PC-9 (cell line): ENCODE data around the gene TWSG1. TPM values are rescaled to one million over a fixed set of nuclear protein-coding genes. Genes with fewer than 3 reads are reported as not detected.

ENCODE experiments used
- BruUV-seq: library from RNA; stranded (reverse); fragments of 400-500 nt; replicated peaks from 2 replicates; lab custom pipeline; 2021; lab: Mats Ljungman, UMichigan
- CTCF ChIA-PET: fragments of 300-600 bp; sonication (Branson Sonifier 250); formaldehyde crosslinking; loops from one replicate; lab custom pipeline; 2022; ENCODE audit warnings: antibody characterized with exemption; lab: Charles Lee
- POLR2A ChIA-PET: fragments of 300-600 bp; sonication (Branson Sonifier 250); formaldehyde crosslinking; loops from one replicate; lab custom pipeline; 2022; ENCODE audit warnings: antibody characterized with exemption; ENCODE audit not compliant: unreplicated experiment; lab: Charles Lee
- DNase-seq, 2 experiments: peaks; one replicate each; pipeline versions ENCODE4 v3.0.0 to v3.0.0-alpha.2; 2015 to 2022; ENCODE audit warnings: mixed read lengths in 1 of 2
- H2AFZ ChIP-seq: fragments of 200-600 bp; sonication (generic); 2 replicates; pipeline ENCODE4 v1.8.1; 2017; ENCODE audit warnings: antibody characterized with exemption
- H3F3A ChIP-seq: fragments of 200-600 bp; sonication (generic); 2 replicates; pipeline ENCODE4 v1.8.1; 2017; ENCODE audit warnings: antibody characterized with exemption, mild to moderate bottlenecking, low read depth; ENCODE audit not compliant: insufficient read depth
- H3K27ac ChIP-seq: fragments of 200-600 bp; sonication (generic); 2 replicates; pipeline ENCODE4 v1.6.1; 2016; ENCODE audit warnings: mixed run types
- H3K27me3 ChIP-seq: fragments of 200-600 bp; sonication (generic); 2 replicates; pipeline ENCODE4 v1.6.1; 2016; ENCODE audit warnings: low read depth, mixed run types; ENCODE audit not compliant: insufficient read depth
- H3K36me3 ChIP-seq: fragments of 200-600 bp; sonication (generic); 2 replicates; pipeline ENCODE4 v1.6.1; 2016; ENCODE audit warnings: low read depth, mixed run types
- H3K4me1 ChIP-seq: fragments of 200-600 bp; sonication (generic); replicated peaks from 2 replicates; pipeline ENCODE4 v1.6.1; 2016; ENCODE audit warnings: mixed run types; ENCODE audit not compliant: insufficient read depth
- H3K4me2 ChIP-seq: fragments of 200-600 bp; sonication (generic); 2 replicates; pipeline ENCODE4 v1.6.1; 2017; ENCODE audit warnings: mixed run types
- H3K4me3 ChIP-seq: fragments of 200-600 bp; sonication (generic); 2 replicates; pipeline ENCODE4 v1.6.1; 2016; ENCODE audit warnings: mixed run types
- H3K79me2 ChIP-seq: fragments of 200-600 bp; sonication (generic); 2 replicates; pipeline ENCODE4 v1.6.1; 2017; ENCODE audit warnings: low read depth, mixed run types
- H3K9me2 ChIP-seq: fragments of 200-600 bp; sonication (generic); 2 replicates; pipeline ENCODE4 v1.8.1; 2017; ENCODE audit warnings: mild to moderate bottlenecking; ENCODE audit not compliant: insufficient read depth
- H3K9me3 ChIP-seq: fragments of 200-600 bp; sonication (generic); 2 replicates; pipeline ENCODE4 v1.8.1; 2016; ENCODE audit warnings: low read depth; ENCODE audit not compliant: insufficient read depth
- H4K20me1 ChIP-seq: fragments of 200-600 bp; sonication (generic); 2 replicates; pipeline ENCODE4 v1.8.1; 2017; ENCODE audit not compliant: insufficient read depth
- CTCF ChIP-seq: fragments of 200-600 bp; sonication (generic); conservative IDR thresholded peaks from 2 replicates; pipeline ENCODE4 v1.6.1; 2017; ENCODE audit warnings: mixed run types, antibody characterized with exemption, mild to moderate bottlenecking, moderate library complexity
- EZH2 ChIP-seq: fragments of 200-600 bp; sonication (generic); IDR thresholded peaks from 2 replicates; pipeline ENCODE4 v1.8.0; 2017; ENCODE audit warnings: antibody characterized with exemption, low read depth
- intact Hi-C: fragments of 100-400 bp; cut with micrococcal nuclease; formaldehyde crosslinking; loops from one replicate; pipeline ENCODE4 v1.10.0; 2022; ENCODE audit not compliant: unreplicated experiment
- total RNA-seq: library from RNA; stranded (reverse); gene quantifications from 2 replicates; pipeline ENCODE4 v1.2.3, GENCODE V29; 2021

The TWSG1 gene
- total RNA-seq, 1 experiment from 2014 or later, result 52.1 TPM

GRCh38 chr18:9321736-9322135, 12.8 kb upstream of the TWSG1 start:
- CTCF ChIA-PET, result no interaction called here

GRCh38 chr18:9322744-9323143, 11.8 kb upstream of the TWSG1 start:
- no peak for TF ChIP-seq CTCF
- no peak for TF ChIP-seq EZH2
- ChIA-PET POLR2A (no interaction called here), CTCF (no interaction called here)

More at GRCh38 chr18:9321736-9322135, 12.8 kb upstream of the TWSG1 start:
- TF ChIP-seq CTCF (no peak), EZH2 (no peak)
- no TSS peak for BruUV-seq
- no peaks in the 10 kb centered on the region for H3K9me2 ChIP-seq
- H3K9me3 ChIP-seq, result no peaks in the 10 kb centered on the region
- no peaks in the 10 kb centered on the region for H3K4me1 ChIP-seq
- H3K27ac ChIP-seq, result no peak overlapping the region
- no peaks in the 10 kb centered on the region for H3K27me3 ChIP-seq
- H3K4me2 ChIP-seq, result no peak overlapping the region
- H3K79me2 ChIP-seq, result no peaks in the 10 kb centered on the region
- POLR2A ChIA-PET, result no interaction called here
- no peak overlapping the region for H3K4me3 ChIP-seq
- no peaks in the 10 kb centered on the region for H3F3A ChIP-seq
- no peak overlapping the region for H2AFZ ChIP-seq
- intact Hi-C loops, result no loop called here
- H4K20me1 ChIP-seq, result no peaks in the 10 kb centered on the region
- no peak for DNase-seq
- no peaks in the 10 kb centered on the region for H3K36me3 ChIP-seq

GRCh38 chr18:9323750-9324445, 10.7 kb upstream of the TWSG1 start:
- intact Hi-C loops, result no loop called here
- ChIA-PET POLR2A (no interaction called here), CTCF (no interaction called here)
- H3K27me3 ChIP-seq, result no peaks in the 10 kb centered on the region
- H3K4me1 ChIP-seq, result peaks cover under 1% of the 10 kb centered on the region; the same call in 1 of the 2 replicates
- no peak overlapping the region for H3K4me2 ChIP-seq
- no peak for TF ChIP-seq EZH2
- TF ChIP-seq CTCF, result no peak
- H4K20me1 ChIP-seq, result no peaks in the 10 kb centered on the region
- H3K9me2 ChIP-seq, result 0 out of 2 replicates have a peak, but pooled peaks cover under 1% of the 10 kb centered on the region
- no peaks in the 10 kb centered on the region for H3K36me3 ChIP-seq
- H3K4me3 ChIP-seq, result no peak overlapping the region
- DNase-seq, result no peak
- H2AFZ ChIP-seq, result no peak overlapping the region
- no peaks in the 10 kb centered on the region for H3F3A ChIP-seq
- no TSS peak for BruUV-seq
- no peak overlapping the region for H3K27ac ChIP-seq
- H3K79me2 ChIP-seq, result no peaks in the 10 kb centered on the region
- H3K9me3 ChIP-seq, result 0 out of 2 replicates have a peak, but pooled peaks cover 5% of the 10 kb centered on the region

More at GRCh38 chr18:9322744-9323143, 11.8 kb upstream of the TWSG1 start:
- no TSS peak for BruUV-seq
- Histone ChIP-seq H3K27ac (no peak overlapping the region), H2AFZ (no peak overlapping the region), H3K4me3 (no peak overlapping the region), H3K4me1 (no peaks in the 10 kb centered on the region), H3F3A (no peaks in the 10 kb centered on the region), H4K20me1 (no peaks in the 10 kb centered on the region), H3K36me3 (no peaks in the 10 kb centered on the region), H3K9me2 (no peaks in the 10 kb centered on the region), H3K27me3 (no peaks in the 10 kb centered on the region), H3K4me2 (no peak overlapping the region), H3K9me3 (no peaks in the 10 kb centered on the region), H3K79me2 (no peaks in the 10 kb centered on the region)
- DNase-seq, result no peak
- intact Hi-C loops, result no loop called here
